Neuronal stem cell (in vitro differentiated cells): ENCODE results near the gene MYO1B.

ENCODE experiments used
- DNase-seq: peaks from one replicate; pipeline ENCODE4 v3.0.0-alpha.2; 2013; ENCODE audit warnings: low spot score
- H2AFZ ChIP-seq: one replicate; pipeline ENCODE4 v1.6.1; 2013; ENCODE audit warnings: mild to moderate bottlenecking, low read length, inconsistent platforms
- H2AK5ac ChIP-seq: 2 replicates; pipeline ENCODE4 v1.6.1; 2013; ENCODE audit warnings: low read depth, mild to moderate bottlenecking, inconsistent platforms, low read length, moderate library complexity, mixed read lengths
- H2BK120ac ChIP-seq: 2 replicates; pipeline ENCODE4 v1.6.1; 2013; ENCODE audit warnings: low read depth, mild to moderate bottlenecking, inconsistent platforms, low read length, moderate library complexity, mixed read lengths
- H2BK12ac ChIP-seq: one replicate; pipeline ENCODE4 v1.6.1; 2013; ENCODE audit warnings: low read length, inconsistent platforms
- H2BK15ac ChIP-seq: 2 replicates; pipeline ENCODE4 v1.6.1; 2013; ENCODE audit warnings: mild to moderate bottlenecking, low read length, inconsistent platforms, mixed read lengths
- H2BK5ac ChIP-seq: one replicate; pipeline ENCODE4 v1.6.1; 2013; ENCODE audit warnings: inconsistent platforms, mild to moderate bottlenecking, low read length, moderate library complexity
- H3K14ac ChIP-seq: one replicate; pipeline ENCODE4 v1.6.1; 2013; ENCODE audit warnings: low read length, inconsistent platforms
- H3K18ac ChIP-seq: 2 replicates; pipeline ENCODE4 v1.6.1; 2013; ENCODE audit warnings: low read length, inconsistent platforms
- H3K23ac ChIP-seq: 2 replicates; pipeline ENCODE4 v1.6.1; 2013; ENCODE audit warnings: low read depth, mild to moderate bottlenecking, mixed read lengths, low read length, inconsistent platforms; ENCODE audit not compliant: poor library complexity
- H3K27ac ChIP-seq: replicated peaks from 3 replicates; pipeline ENCODE4 v1.5.1; 2013; ENCODE audit warnings: low read length, inconsistent platforms
- H3K27me3 ChIP-seq, 3 experiments: 2 replicates each; pipeline ENCODE4 v1.6.1; 2013; ENCODE audit warnings: low read length in 3 of 3, mild to moderate bottlenecking in 2 of 3, inconsistent platforms in 1 of 3, low read depth in 1 of 3, mixed read lengths in 1 of 3, moderate library complexity in 1 of 3; ENCODE audit not compliant: control insufficient read depth in 3 of 3, insufficient read depth in 3 of 3
- H3K36me3 ChIP-seq, 2 donors: replicated peaks in 1 of 2; 2 replicates each; pipeline ENCODE4 v1.6.1; 2013; ENCODE audit warnings: low read length in 2 of 2; ENCODE audit not compliant: control insufficient read depth in 2 of 2, insufficient read depth in 2 of 2
- H3K4ac ChIP-seq: 2 replicates; pipeline ENCODE4 v1.6.1; 2013; ENCODE audit warnings: inconsistent platforms, mild to moderate bottlenecking, low read length, moderate library complexity
- H3K4me1 ChIP-seq, 2 donors: 1 replicate in 1 of 2; 2 replicates in 1 of 2; pipeline ENCODE4 v1.6.1; 2013; ENCODE audit warnings: low read length in 2 of 2, low read depth in 1 of 2; ENCODE audit not compliant: control insufficient read depth in 2 of 2, insufficient read depth in 1 of 2
- H3K4me2 ChIP-seq: one replicate; pipeline ENCODE4 v1.6.1; 2013; ENCODE audit warnings: mild to moderate bottlenecking, low read length, inconsistent platforms; ENCODE audit not compliant: insufficient read depth, poor library complexity, severe bottlenecking
- H3K4me3 ChIP-seq, 2 donors: 2 replicates each; pipeline ENCODE4 v1.5.1; 2013; ENCODE audit warnings: low read length in 2 of 2, mild to moderate bottlenecking in 2 of 2, inconsistent platforms in 1 of 2, moderate library complexity in 1 of 2
- H3K79me1 ChIP-seq: one replicate; pipeline ENCODE4 v1.6.1; 2013; ENCODE audit warnings: low read depth, mild to moderate bottlenecking, inconsistent platforms, low read length, moderate library complexity
- H3K9ac ChIP-seq: one replicate; pipeline ENCODE4 v1.6.1; 2013; ENCODE audit warnings: mild to moderate bottlenecking, low read depth, low read length, inconsistent platforms; ENCODE audit not compliant: poor library complexity
- H3K9me3 ChIP-seq, 2 donors: replicated peaks in 1 of 2; 2 replicates each; pipeline versions ENCODE3 to v1.6.1; 2013; ENCODE audit warnings: low read length in 2 of 2, mild to moderate bottlenecking in 2 of 2, inconsistent platforms in 1 of 2, low read depth in 1 of 2, mixed read lengths in 1 of 2, moderate library complexity in 1 of 2; ENCODE audit not compliant: control insufficient read depth in 2 of 2, insufficient read depth in 1 of 2
- H4K8ac ChIP-seq: one replicate; pipeline ENCODE4 v1.6.1; 2013; ENCODE audit warnings: low read depth, mild to moderate bottlenecking, inconsistent platforms, low read length, moderate library complexity
- H4K91ac ChIP-seq: one replicate; pipeline ENCODE4 v1.6.1; 2013; ENCODE audit warnings: low read length, low read depth, mild to moderate bottlenecking, inconsistent platforms; ENCODE audit not compliant: poor library complexity
- WGBS, 2 donors: extraction: QIAGEN DNeasy Blood & Tissue Kit; methylation state at CpG; one replicate each; pipeline ENCODE4 v1.1.7; 2013; ENCODE audit warnings: missing lambda C conversion rate in 2 of 2, mixed read lengths in 1 of 2; ENCODE audit not compliant: insufficient read length in 2 of 2, insufficient replicate concordance in 1 of 2; ENCODE audit errors: extremely low coverage in 2 of 2; 5-methylcytosine and 5-hydroxymethylcytosine counted together

Gene MYO1B

DNA sequence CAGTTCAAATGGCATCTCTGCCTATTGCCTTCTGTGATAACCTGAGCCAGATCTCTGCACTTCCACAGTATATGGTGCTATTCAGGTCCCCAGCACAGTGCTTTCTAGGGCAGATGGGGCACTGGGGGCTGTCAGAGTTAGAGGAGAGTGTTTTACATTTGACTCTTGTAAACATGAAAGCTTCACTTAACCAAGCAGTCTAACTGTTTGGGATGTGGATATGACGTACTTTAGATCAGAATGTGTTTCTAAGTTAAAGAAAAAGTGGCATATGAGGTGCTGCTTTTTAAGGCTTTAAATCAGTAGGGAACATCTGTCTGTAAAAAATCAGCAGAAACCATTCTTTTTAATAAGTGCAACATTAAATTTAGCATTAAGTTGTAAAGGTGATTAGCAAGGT is 75.7 kb downstream of the MYO1B start:
- Histone ChIP-seq H3K27ac (no peak overlapping the region), H4K8ac (no peak overlapping the region), H3K23ac (no peak overlapping the region), H3K36me3 (peaks cover 2 to 3% of the 10 kb centered on the region in 2 donors), H3K9ac (no peak overlapping the region), H3K9me3 (peaks cover 0 to 14% of the 10 kb centered on the region in 2 donors), H2AFZ (no peak overlapping the region), H3K27me3 (no peaks in the 10 kb centered on the region), H3K4me3 (no peak overlapping the region), H3K4ac (no peak overlapping the region), H2BK12ac (no peak overlapping the region), H2BK120ac (no peak overlapping the region), H2BK5ac (no peak overlapping the region), H4K91ac (no peak overlapping the region), H2AK5ac (no peak overlapping the region), H3K4me1 (peaks cover 14 to 16% of the 10 kb centered on the region in 2 donors), H3K18ac (no peak overlapping the region), H3K14ac (no peak overlapping the region), H3K79me1 (no peaks in the 10 kb centered on the region), H2BK15ac (no peak overlapping the region), H3K4me2 (no peak overlapping the region)
- no CpG with 5 or more reads among the region's 1 CpG for WGBS, 2 donors
- DNase-seq: no peak

DNA sequence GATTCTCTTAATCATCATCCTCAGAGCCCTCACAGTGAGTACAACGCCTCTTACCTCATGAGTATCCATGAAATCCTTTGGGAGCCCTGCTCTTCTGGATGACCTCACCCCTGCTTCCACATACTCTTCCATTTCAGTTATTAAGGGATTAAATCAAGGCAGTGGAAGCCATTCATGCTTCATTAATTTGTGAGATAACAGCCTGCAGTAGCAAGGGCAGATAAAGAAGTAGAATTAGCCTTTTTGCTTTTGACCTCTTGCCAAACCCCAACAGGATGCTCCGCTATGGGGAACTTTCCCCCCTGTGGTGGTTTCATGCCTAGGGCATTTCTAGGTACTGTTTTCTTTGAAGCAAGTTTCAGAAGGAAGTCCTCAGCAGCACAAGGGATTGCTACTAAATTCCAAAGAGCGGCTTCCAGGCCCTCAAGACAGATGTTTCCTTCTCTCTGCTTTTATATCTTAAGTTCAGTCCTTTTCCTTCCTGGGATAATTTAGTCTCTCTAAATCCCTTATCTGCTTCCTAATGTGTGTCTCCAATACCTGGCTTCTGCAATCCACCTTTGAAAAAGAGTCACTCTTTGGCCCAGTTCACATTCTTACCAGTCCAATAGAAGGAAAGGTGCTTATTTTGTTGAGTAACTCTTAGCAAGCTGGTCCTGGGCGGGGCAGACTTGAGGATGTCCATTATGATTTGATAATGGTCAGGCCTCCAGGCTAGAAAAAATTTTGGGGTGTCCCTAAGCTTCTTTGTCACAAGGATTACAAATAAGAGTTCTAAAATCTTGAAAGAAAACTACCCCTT is 76.9 kb downstream of the MYO1B start:
- peak; percentile 20 for DNase-seq
- no peak overlapping the region for H4K8ac ChIP-seq
- no peak overlapping the region for H3K9ac ChIP-seq
- no peak overlapping the region for H2BK15ac ChIP-seq
- no peak overlapping the region for H2AFZ ChIP-seq
- H2BK5ac ChIP-seq: no peak overlapping the region
- H2BK12ac ChIP-seq: no peak overlapping the region
- no peaks in the 10 kb centered on the region for H3K27me3 ChIP-seq
- no peak overlapping the region for H3K4me2 ChIP-seq
- H3K4me1 ChIP-seq: peaks cover 15 to 16% of the 10 kb centered on the region in 2 donors
- H2AK5ac ChIP-seq: no peak overlapping the region
- H3K14ac ChIP-seq: no peak overlapping the region
- no peak overlapping the region for H3K27ac ChIP-seq
- H3K4me3 ChIP-seq: no peak overlapping the region
- H4K91ac ChIP-seq: no peak overlapping the region
- H2BK120ac ChIP-seq: no peak overlapping the region
- no peak overlapping the region for H3K18ac ChIP-seq
- no CpG with 5 or more reads among the region's 4 CpGs for WGBS, 2 donors
- no peak overlapping the region for H3K4ac ChIP-seq
- peaks cover 0 to 14% of the 10 kb centered on the region in 2 donors for H3K9me3 ChIP-seq
- no peaks in the 10 kb centered on the region for H3K79me1 ChIP-seq
- peaks cover 2 to 3% of the 10 kb centered on the region in 2 donors for H3K36me3 ChIP-seq
- H3K23ac ChIP-seq: no peak overlapping the region

- H3K4me1 ChIP-seq: peaks cover 15 to 16% of the 10 kb centered on the region in 2 donors
- no peaks in the 10 kb centered on the region for H3K27me3 ChIP-seq
- no peak overlapping the region for H2BK120ac ChIP-seq
- no peak overlapping the region for H3K4me3 ChIP-seq
- no peak overlapping the region for H2AFZ ChIP-seq
- H2BK5ac ChIP-seq: no peak overlapping the region
- no peak for DNase-seq
- no peak overlapping the region for H3K18ac ChIP-seq
- H2BK12ac ChIP-seq: no peak overlapping the region
- H3K23ac ChIP-seq: no peak overlapping the region
- H2AK5ac ChIP-seq: no peak overlapping the region
- H3K27ac ChIP-seq: no peak overlapping the region
- no peak overlapping the region for H3K4me2 ChIP-seq
- H3K79me1 ChIP-seq: no peaks in the 10 kb centered on the region
- no peak overlapping the region for H3K14ac ChIP-seq
- H3K9ac ChIP-seq: no peak overlapping the region
- H4K91ac ChIP-seq: no peak overlapping the region
- H3K9me3 ChIP-seq: peaks cover 0 to 14% of the 10 kb centered on the region in 2 donors
- H2BK15ac ChIP-seq: no peak overlapping the region
- peaks cover 2 to 3% of the 10 kb centered on the region in 2 donors for H3K36me3 ChIP-seq
- no peak overlapping the region for H4K8ac ChIP-seq
- WGBS, 2 donors: no CpG with 5 or more reads among the region's 2 CpGs
- H3K4ac ChIP-seq: no peak overlapping the region
These were observed 77.8 kb downstream of the MYO1B start for GRCh38 chr2:191322828-191323506.

DNA sequence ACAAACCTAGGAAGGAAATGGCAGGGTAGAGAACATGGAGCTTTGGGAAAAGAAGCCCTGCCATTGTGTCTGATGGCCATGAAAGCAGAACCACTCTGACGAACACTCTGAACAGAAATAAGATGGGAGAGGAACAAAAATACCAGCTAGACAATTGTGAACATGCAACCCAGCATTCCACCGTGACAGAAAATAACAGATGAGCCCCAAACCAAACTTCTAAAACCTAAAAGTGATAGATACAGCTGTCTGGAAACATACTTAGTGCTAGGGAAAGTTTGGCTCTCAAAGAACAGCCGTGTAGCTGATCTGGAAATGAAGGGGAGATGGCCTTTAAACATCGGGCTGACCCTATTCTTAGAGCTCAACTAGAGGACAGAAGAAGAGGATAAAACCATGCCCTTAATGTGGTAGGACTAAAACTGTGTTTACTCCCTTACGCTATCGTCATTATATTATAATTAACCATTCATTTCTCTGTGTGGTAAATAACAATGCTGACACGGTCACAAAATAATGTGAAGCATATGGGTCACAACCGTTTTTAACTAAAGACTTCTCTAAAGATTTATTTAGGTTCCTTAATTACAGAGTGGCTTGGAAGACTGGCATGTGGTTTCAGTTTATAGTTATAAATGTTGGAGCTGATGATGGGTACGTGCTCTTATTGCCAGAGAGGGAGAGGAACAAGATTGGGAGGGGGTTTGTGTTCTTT is 80.6 kb downstream of the MYO1B start:
- Histone ChIP-seq H2BK15ac (no peak overlapping the region), H2BK12ac (no peak overlapping the region), H3K9ac (no peak overlapping the region), H3K23ac (no peak overlapping the region), H3K9me3 (peaks cover 0 to 14% of the 10 kb centered on the region in 2 donors), H3K4me2 (no peak overlapping the region), H4K8ac (no peak overlapping the region), H3K4me3 (no peak overlapping the region), H3K79me1 (no peaks in the 10 kb centered on the region), H2AK5ac (no peak overlapping the region), H3K4me1 (peaks cover 6 to 13% of the 10 kb centered on the region in 2 donors), H3K36me3 (peaks cover 3 to 16% of the 10 kb centered on the region in 2 donors), H3K18ac (no peak overlapping the region), H3K27ac (no peak overlapping the region), H3K27me3 (no peaks in the 10 kb centered on the region), H4K91ac (no peak overlapping the region), H2BK5ac (no peak overlapping the region), H2AFZ (no peak overlapping the region), H3K4ac (no peak overlapping the region), H2BK120ac (no peak overlapping the region), H3K14ac (no peak overlapping the region)
- no CpG with 5 or more reads among the region's 9 CpGs for WGBS, 2 donors
- DNase-seq: no peak
